GM12878 (cell line): ENCODE data around the gene SNED1. TPM values are rescaled to one million over a fixed set of nuclear protein-coding genes. Genes with fewer than 3 reads are reported as not detected.

ENCODE experiments used
- CBX3 ChIP-seq: fragments of 200-600 bp; sonication (generic); IDR thresholded peaks from 2 replicates; pipeline ENCODE4 v1.6.1; 2016; ENCODE audit warnings: low read depth, borderline replicate concordance
- CREB1 ChIP-seq: IDR thresholded peaks from 2 replicates; pipeline ENCODE4 v1.6.1; 2012; ENCODE audit warnings: low read depth, mild to moderate bottlenecking, inconsistent platforms
- FOXM1 ChIP-seq: IDR thresholded peaks from 2 replicates; pipeline ENCODE4 v1.6.1; 2012; ENCODE audit warnings: low read depth, mild to moderate bottlenecking, inconsistent platforms, low read length, moderate library complexity
- HDGF ChIP-seq: fragments of 450-650 bp; IDR thresholded peaks from 2 replicates; pipeline ENCODE4 v1.6.1; 2016; ENCODE audit warnings: antibody characterized with exemption
- RELA ChIP-seq: fragments of 450-650 bp; IDR thresholded peaks from 2 replicates; pipeline ENCODE4 v1.8.0; 2014; ENCODE audit warnings: borderline replicate concordance; ENCODE audit not compliant: partially characterized antibody
- SKIL ChIP-seq: fragments of 450-650 bp; IDR thresholded peaks from 2 replicates; pipeline ENCODE4 v1.6.1; 2017; ENCODE audit warnings: mild to moderate bottlenecking, low read depth, inconsistent platforms; ENCODE audit not compliant: poor library complexity, severe bottlenecking
- TBL1XR1 ChIP-seq: IDR thresholded peaks from 2 replicates; pipeline ENCODE4 v1.6.1; 2012; ENCODE audit warnings: low read depth, low read length, improper control_type of control experiment
- ZNF207 ChIP-seq: fragments of 450-650 bp; IDR thresholded peaks from 2 replicates; pipeline ENCODE4 v1.6.1; 2014; ENCODE audit warnings: antibody characterized with exemption, mild to moderate bottlenecking, borderline replicate concordance
- polyA plus RNA-seq, 11 experiments: library from polyadenylated mRNA; depleted of rRNA in 4 of 11; unstranded in 6 of 11; stranded (reverse) in 5 of 11; fragments of >200 nt; fragmentation: Nextera tagmentation in 4 of 11; fragmentation: Illumina TruSeq in 1 of 11; extraction: Ambion mirVana in 4 of 11; extraction: Trizol in 1 of 11; gene quantifications; 1 replicate in 1 of 11; 2 replicates in 10 of 11; pipeline versions ENCODE4 v1.2.1 to v1.2.3, GENCODE V29; 2011 to 2016; ENCODE audit warnings: inconsistent platforms in 2 of 11, missing spikeins in 2 of 11, low read depth in 1 of 11
- total RNA-seq, 4 experiments: library from RNA; depleted of rRNA in 3 of 4; stranded (reverse); fragments of >200 nt in 3 of 4; fragmentation: Illumina TruSeq in 1 of 4; extraction: Trizol in 1 of 4; gene quantifications; 2 replicates each; pipeline versions ENCODE4 v1.2.1 to v1.2.3, GENCODE V29; 2013 to 2021
- TF ChIP-seq, protein P1 (sequence below): IDR thresholded peaks from 2 replicates; pipeline ENCODE4 v1.6.1; 2011; ENCODE audit warnings: borderline replicate concordance, low read depth, mild to moderate bottlenecking, moderate library complexity, low read length; ENCODE audit not compliant: insufficient read depth, poor library complexity, severe bottlenecking

Gene SNED1
- total and polyA plus RNA-seq, 10 of the 15 experiments (the other 5 are each of a cell fraction or from before 2014, with no cell fraction given): 0.05 to 8.4 (median 3.0) TPM

DNA sequence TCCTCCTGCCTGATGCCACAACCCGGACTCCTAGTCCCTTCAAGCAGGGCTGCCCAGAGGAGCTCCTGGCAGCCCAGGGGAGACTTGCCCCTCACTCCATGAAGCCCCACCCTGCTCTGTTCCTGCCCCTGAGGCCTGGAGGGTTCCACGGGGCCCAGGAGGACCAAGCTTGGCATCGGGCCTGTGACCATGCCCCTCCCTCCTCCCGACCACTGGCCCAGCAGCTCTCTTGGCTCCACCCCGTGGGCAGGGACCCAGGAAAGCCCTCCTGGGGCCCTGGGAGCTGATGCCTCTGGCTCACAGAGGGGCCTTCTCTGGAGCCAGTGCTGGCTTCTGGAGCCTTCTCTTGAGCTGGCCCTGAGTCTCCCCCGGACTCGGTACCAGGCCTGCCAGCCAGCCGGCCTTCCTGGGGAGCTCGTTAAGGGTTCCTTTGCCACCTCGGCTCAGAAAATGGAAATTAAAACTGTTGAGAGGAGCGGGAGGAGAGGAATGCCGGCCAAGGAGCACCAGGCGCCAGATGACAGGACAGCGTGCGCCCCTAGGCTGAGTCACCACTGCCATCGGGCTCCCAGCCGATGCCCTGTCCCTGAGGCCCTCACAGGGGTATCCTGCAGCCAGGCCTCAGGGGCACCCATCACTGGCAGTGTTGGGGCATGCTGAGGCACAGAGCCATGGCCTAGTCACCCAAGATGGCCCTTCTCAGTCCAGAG is 40.6 kb upstream of the SNED1 start (continued):
- TF ChIP-seq SKIL: no peak
- TF ChIP-seq TBL1XR1: no peak
- TF ChIP-seq HDGF: no peak
- TF ChIP-seq, protein P1, sequence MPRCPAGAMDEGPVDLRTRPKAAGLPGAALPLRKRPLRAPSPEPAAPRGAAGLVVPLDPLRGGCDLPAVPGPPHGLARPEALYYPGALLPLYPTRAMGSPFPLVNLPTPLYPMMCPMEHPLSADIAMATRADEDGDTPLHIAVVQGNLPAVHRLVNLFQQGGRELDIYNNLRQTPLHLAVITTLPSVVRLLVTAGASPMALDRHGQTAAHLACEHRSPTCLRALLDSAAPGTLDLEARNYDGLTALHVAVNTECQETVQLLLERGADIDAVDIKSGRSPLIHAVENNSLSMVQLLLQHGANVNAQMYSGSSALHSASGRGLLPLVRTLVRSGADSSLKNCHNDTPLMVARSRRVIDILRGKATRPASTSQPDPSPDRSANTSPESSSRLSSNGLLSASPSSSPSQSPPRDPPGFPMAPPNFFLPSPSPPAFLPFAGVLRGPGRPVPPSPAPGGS: no peak
- TF ChIP-seq CREB1: no peak
- TF ChIP-seq FOXM1: no peak
- no peak for TF ChIP-seq ZNF207
- TF ChIP-seq CBX3: no peak
- TF ChIP-seq RELA: no peak
